Pancreas (tissue), 10 donors: ENCODE measurements around the gene ST8SIA2. TPM values are rescaled to one million over a fixed set of nuclear protein-coding genes. Genes with fewer than 3 reads are reported as not detected.

Experiments used
- ATAC-seq, 4 donors: fragments of 200-7000 bp; cut with Tn5 transposase; one replicate each; pipeline versions ENCODE4 v1.8.0 to v1.9.1; 2020; ENCODE audit warnings: mild to moderate bottlenecking in 4 of 4, moderate library complexity in 4 of 4
- DNase-seq, 6 donors: peaks; one replicate each; pipeline ENCODE4 v3.0.0-alpha.2; 2020
- FAIRE-seq: peaks from 2 replicates; lab custom pipeline; 2012; peaks lifted over from hg19 to GRCh38; lab: Jason Lieb, UNC
- H3K27ac ChIP-seq, 4 donors: fragments of 200-600 bp; sonication (generic); 1 replicate in 3 of 4; 2 replicates in 1 of 4; pipeline versions ENCODE4 v1.5.0 to v1.8.0; 2020
- H3K27me3 ChIP-seq, 4 donors: fragments of 200-600 bp; one replicate each; pipeline ENCODE4 v1.8.0; 2021
- H3K36me3 ChIP-seq, 3 donors: fragments of 200-600 bp; sonication (generic) in 1 of 3; one replicate each; pipeline versions ENCODE4 v1.5.0 to v1.8.0; 2020 to 2021
- H3K4me1 ChIP-seq, 3 donors: fragments of 200-600 bp; one replicate each; pipeline ENCODE4 v1.8.0; 2021
- H3K4me3 ChIP-seq, 4 donors: fragments of 200-600 bp; sonication (generic) in 2 of 4; one replicate each; pipeline versions ENCODE4 v1.5.0 to v1.8.0; 2020 to 2021
- H3K9me3 ChIP-seq, 4 donors: fragments of 200-600 bp; one replicate each; pipeline ENCODE4 v1.8.0; 2021
- WGBS, 2 donors: extraction: QIAGEN DNeasy Blood & Tissue Kit; methylation state at CpG; one replicate each; pipeline ENCODE4 v1.1.7; 2013; 5-methylcytosine and 5-hydroxymethylcytosine counted together
- intact Hi-C, 3 donors: fragments of 100-400 bp; cut with DNase I; formaldehyde crosslinking; loops; one replicate each; pipeline versions ENCODE4 v1.11.1 to v1.14.2; 2022
- polyA plus RNA-seq, 2 donors: library from polyadenylated mRNA; stranded (reverse); fragments of 200-250 nt; gene quantifications; one replicate each; pipeline ENCODE4 v1.2.3, GENCODE V29; 2013
- total RNA-seq, 6 donors: library from RNA; stranded (reverse); fragmentation: NEBNext Ultra II Directional in 4 of 6; extraction: Animal tissue kit (Norgen Biotek cat#: 25700) in 4 of 6; gene quantifications; one replicate each; pipeline versions ENCODE4 v1.2.1 to v1.2.4, GENCODE V29; 2021 to 2023
- TF ChIP-seq, protein P1 (sequence below), 4 donors: fragments of 200-600 bp; sonication (generic) in 3 of 4; IDR thresholded peaks; one replicate each; pipeline versions ENCODE4 v1.5.0 to v1.8.0; 2021; ENCODE audit warnings: antibody characterized with exemption in 4 of 4
- donor health status: healthy with polysubstance abuse.
- donor health status: DM: no; HTN: no; CAD: no; lungs with moderate emphysema.
- donor health status: DM: no; HTN: no; CAD: no.
- donor health status: control.
- donor health status: control.
- donor health status: Bipolar disorder and iron deficiency.
- donor health status: DM: yes; HTN: yes; CAD: no.
- donor health status: DM: no; HTN: no; CAD: no.
- donor health status: DM: no; HTN: no; CAD: no.
- donor health status: DM: yes; HTN: yes; CAD: no.

The ST8SIA2 gene
- total and polyA plus RNA-seq, 8 donors, result 0.02 to 0.19 TPM; not detected in 6

- 53 to 62% methylated on average over 9 of the region's 9 CpGs for WGBS, 2 donors
These were observed 22.1 kb downstream of the ST8SIA2 start for GRCh38 chr15:92415639-92416297.

DNA sequence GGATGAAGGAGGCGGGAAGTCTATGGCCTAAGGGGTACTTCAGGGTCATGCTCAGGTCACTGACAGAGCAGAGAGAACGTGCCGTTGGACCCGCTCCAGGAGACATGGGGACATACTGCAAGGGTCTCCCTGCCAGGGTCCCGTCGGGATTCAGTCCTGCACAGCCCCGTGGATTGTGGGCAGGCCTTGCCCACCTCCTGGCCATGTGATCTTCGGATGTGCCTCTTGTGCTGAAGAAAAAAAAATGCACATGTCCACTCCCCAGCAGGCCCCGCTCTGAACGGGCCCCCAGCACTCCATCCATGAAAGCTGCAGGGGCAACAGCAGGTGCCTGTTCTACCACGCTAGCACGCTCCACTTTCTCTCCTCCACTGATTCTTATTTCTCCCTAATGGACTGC, 22.9 kb downstream of the ST8SIA2 start:
- no peak for ATAC-seq
- Histone ChIP-seq H3K27ac (no peak overlapping the region), H3K36me3 (no peaks in the 10 kb centered on the region), H3K4me1 (no peaks in the 10 kb centered on the region), H3K9me3 (no peaks in the 10 kb centered on the region), H3K4me3 (no peak overlapping the region), H3K27me3 (no peaks in the 10 kb centered on the region)
- TF ChIP-seq, protein P1, sequence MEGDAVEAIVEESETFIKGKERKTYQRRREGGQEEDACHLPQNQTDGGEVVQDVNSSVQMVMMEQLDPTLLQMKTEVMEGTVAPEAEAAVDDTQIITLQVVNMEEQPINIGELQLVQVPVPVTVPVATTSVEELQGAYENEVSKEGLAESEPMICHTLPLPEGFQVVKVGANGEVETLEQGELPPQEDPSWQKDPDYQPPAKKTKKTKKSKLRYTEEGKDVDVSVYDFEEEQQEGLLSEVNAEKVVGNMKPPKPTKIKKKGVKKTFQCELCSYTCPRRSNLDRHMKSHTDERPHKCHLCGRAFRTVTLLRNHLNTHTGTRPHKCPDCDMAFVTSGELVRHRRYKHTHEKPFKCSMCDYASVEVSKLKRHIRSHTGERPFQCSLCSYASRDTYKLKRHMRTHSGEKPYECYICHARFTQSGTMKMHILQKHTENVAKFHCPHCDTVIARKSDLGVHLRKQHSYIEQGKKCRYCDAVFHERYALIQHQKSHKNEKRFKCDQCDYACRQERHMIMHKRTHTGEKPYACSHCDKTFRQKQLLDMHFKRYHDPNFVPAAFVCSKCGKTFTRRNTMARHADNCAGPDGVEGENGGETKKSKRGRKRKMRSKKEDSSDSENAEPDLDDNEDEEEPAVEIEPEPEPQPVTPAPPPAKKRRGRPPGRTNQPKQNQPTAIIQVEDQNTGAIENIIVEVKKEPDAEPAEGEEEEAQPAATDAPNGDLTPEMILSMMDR (IDR thresholded peaks at IDR 0.05), result no peak
- no peak for DNase-seq
- intact Hi-C loops, result no loop called here
- FAIRE-seq, result no peak
- 67 to 78% methylated on average over 12 of the region's 12 CpGs for WGBS, 2 donors

More at GRCh38 chr15:92415639-92416297, 22.1 kb downstream of the ST8SIA2 start:
- H3K27me3 ChIP-seq, result no peaks in the 10 kb centered on the region
- TF ChIP-seq, protein P1 (IDR thresholded peaks at IDR 0.05), result no peak
- no peak overlapping the region for H3K27ac ChIP-seq
- intact Hi-C loops, result no loop called here
- no peak overlapping the region for H3K4me3 ChIP-seq
- H3K36me3 ChIP-seq, result no peaks in the 10 kb centered on the region
- ATAC-seq, result no peak
- H3K4me1 ChIP-seq, result no peaks in the 10 kb centered on the region
- no peaks in the 10 kb centered on the region for H3K9me3 ChIP-seq
- FAIRE-seq, result no peak
- no peak for DNase-seq

DNA sequence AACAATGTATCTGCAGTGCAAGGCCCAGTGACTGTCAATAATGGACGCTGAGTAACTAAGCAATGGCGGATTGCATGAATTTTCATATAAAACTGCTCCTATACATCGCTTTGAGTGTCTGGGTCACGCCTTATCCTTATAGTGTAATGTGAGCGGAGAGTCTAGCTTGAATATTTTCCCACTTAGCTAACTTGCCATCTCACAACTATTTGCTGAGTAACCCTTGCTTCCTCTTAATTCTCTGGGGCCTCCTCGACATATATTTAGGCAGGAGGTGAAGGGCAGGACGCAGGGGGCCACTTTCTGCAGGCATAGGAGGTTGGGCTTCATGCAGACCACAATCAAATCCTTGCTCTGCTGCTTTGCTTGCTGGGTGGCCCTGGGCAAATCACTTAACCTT, 24.0 kb downstream of the ST8SIA2 start:
- ATAC-seq (no peak), FAIRE-seq (no peak), DNase-seq (no peak)
- H3K9me3 ChIP-seq, result no peaks in the 10 kb centered on the region
- H3K4me1 ChIP-seq, result no peaks in the 10 kb centered on the region
- no peaks in the 10 kb centered on the region for H3K27me3 ChIP-seq
- WGBS, 2 donors, result 56 to 84% methylated on average over 7 of the region's 7 CpGs
- no peak overlapping the region for H3K27ac ChIP-seq
- no peaks in the 10 kb centered on the region for H3K36me3 ChIP-seq
- TF ChIP-seq, protein P1 (IDR thresholded peaks at IDR 0.05), result no peak
- no peak overlapping the region for H3K4me3 ChIP-seq
- intact Hi-C loops, result no loop called here

GRCh38 chr15:92418864-92419263, 25.2 kb downstream of the ST8SIA2 start:
- no peak for ATAC-seq

DNA sequence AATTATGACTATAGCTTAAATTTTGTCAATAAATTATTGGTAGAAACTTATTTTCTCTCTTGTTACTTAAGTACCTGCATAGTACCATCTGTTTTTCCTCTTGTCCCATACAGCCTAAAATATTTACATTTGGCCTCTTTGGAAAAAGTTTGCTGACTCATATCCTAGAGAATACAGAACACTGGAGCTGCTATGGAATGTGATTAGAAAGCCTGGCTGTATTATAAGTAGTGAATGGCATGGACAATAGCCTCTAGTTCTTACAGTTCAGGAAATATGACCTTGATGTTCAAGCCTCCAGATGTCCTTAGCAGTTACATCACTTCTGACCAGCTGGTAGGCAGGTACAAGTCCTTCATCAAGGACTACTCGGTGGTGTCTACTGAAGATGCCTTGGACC, 28.3 kb downstream of the ST8SIA2 start:
- Histone ChIP-seq H3K4me3 (no peak overlapping the region), H3K27me3 (no peaks in the 10 kb centered on the region), H3K4me1 (no peaks in the 10 kb centered on the region), H3K36me3 (no peaks in the 10 kb centered on the region), H3K27ac (no peak overlapping the region), H3K9me3 (no peaks in the 10 kb centered on the region)
- no peak for ATAC-seq
- intact Hi-C loops, result no loop called here
- FAIRE-seq, result no peak
- TF ChIP-seq, protein P1 (IDR thresholded peaks at IDR 0.05), result no peak
- no peak for DNase-seq
- 0 to 65% methylated on average over 1 of the region's 1 CpG for WGBS, 2 donors

More at GRCh38 chr15:92418864-92419263, 25.2 kb downstream of the ST8SIA2 start:
- FAIRE-seq (no peak), DNase-seq (no peak)
- Histone ChIP-seq H3K4me3 (no peak overlapping the region), H3K27me3 (no peaks in the 10 kb centered on the region), H3K9me3 (no peaks in the 10 kb centered on the region), H3K4me1 (no peaks in the 10 kb centered on the region), H3K27ac (no peak overlapping the region), H3K36me3 (no peaks in the 10 kb centered on the region)
- TF ChIP-seq, protein P1 (IDR thresholded peaks at IDR 0.05), result no peak
- 55 to 69% methylated on average over 7 of the region's 7 CpGs for WGBS, 2 donors
- intact Hi-C loops, result no loop called here
